SKM-1 (cell line): ENCODE data around the gene PPM1H.

Experiments
- DNase-seq: peaks from one replicate; lab custom pipeline; 2025; ENCODE audit not compliant: unreplicated experiment; lab: John Stamatoyannopoulos, UW

The PPM1H gene

DNA sequence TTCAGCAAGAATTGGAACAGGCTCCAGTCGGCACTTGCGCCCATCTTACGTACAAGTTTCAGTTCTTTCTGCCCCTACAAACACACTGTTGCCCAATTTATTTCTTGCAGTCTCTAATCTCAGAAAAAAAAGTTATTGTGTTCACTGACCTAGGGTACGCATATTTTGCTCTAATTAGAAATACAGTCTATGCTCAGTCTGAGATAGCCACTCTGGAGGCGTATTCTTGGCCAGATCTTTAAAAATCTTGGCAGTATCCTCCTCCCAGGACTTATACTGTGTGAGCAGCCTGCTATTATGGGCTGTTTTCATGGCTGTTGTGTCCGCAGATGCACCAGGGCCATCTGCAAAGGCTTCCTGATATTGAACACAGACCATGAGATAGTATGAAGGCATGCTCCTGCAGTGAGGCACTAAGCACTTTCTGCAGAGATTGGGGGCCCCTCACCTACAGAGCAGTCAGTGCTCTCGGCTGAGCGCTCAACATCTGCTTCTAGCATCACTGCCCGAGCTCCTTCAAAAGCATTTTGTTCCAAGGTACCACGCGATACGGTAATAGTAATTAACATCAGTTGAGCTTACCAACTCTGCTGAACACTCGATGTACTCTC lies 57.9 kb downstream of the PPM1H start:
- no peak for DNase-seq

DNA sequence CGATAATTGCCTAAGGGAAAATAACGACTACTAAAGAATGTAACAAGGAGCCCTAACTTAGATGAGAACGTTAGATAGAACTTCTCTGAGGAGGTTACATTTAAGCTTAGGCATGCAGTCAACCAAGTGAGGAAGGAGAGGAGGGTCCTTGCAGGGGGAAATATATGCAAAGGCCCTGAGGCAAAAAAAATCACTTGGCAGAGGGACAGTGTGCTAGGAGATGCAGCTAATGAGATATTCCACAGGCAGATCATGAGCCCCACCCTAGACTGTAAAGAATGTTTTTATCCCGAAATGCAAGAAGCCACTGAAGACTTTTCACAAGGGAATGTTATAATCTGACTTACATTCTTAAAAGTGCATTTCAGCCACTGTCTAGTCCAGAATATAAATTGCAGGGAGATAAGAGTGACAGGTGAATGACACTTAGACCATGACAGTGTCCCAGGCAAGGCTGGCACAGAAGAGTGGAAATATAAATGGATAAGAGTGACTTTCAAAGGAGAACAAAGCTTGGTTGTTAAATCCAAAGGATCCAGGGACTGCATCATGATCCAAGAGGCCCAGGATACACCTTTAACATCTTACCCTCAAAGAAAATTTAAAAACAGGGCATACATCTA lies 61.0 kb downstream of the PPM1H start:
- no peak for DNase-seq

DNA sequence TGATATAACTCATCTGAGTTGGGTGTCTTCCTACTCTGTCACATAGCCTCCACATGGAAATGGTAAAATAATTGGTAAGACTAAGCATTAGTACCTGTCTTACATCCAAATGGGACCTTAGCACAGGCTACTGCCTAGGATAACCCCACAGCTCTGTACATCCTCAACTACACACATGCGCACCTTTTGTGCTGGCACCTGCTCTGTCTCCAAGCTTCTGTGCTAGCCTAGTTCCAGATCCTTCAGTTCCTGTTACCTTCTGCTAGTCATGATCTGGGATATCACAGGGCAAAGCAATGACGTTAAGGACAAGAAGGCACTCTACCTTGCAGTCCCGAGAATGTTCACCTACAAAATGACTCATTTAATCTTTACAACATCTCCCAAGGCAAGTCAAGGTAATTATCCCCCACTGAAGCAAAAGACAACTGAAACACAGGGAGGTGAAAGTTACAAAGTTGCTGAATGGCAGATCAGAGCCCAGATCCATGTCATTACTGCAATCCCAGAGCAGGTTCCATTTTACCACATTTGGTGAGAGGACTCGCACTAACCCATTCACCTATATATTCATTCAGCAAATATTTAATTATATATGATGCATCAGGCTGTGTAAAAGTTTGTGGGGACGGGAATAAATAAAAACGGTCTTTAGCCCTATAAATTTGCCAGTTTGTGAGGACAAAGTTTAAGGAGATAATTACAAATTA lies 61.7 kb downstream of the PPM1H start:
- no peak for DNase-seq

DNA sequence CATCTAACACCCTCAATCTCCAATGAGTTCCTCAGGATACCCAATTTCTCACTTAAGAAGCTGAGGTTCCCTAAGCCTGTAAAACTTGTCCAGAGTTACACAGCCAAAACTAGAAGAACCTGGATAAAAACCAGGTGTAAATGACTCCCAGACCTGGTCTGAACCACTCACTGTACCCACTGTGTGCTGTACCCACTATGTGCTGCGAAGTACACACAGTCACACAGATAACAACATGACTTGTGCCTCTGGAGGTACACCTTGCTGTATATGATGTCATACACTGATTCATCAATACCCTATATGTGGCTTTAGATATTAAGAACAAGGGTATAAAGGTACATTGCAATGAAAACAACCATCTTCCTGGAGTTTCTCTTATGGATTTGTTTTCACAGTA lies 66.1 kb downstream of the PPM1H start:
- no peak for DNase-seq

DNA sequence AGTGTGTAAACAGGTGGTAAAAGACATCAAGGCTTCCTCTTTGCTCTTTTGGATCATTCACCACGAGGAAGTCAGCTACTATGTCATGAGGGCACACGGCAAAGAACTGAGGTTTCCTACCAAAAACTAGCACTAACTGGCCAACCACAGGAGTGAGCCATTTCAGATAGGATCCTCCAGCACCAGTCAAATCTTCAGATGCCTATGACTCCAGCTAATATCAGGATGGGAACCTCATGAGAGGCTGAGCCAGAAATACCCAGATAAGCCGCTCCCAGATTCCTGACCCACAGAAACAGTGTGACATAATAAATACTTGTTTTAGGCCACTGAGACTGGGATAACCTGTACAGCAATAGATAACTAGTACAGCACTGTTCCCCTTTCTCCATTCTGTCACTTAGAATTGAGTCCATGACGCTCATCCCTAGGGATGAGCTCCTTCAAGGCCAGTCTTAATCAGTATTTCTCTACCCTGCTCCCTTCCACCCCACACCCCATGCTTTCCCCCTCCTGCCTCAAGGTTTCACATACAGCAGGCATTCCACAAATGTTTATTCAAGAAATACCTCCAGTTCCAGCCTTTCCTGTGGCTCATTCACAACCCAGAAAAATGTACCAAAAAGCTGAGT lies 68.4 kb downstream of the PPM1H start:
- DNase-seq = no peak

DNA sequence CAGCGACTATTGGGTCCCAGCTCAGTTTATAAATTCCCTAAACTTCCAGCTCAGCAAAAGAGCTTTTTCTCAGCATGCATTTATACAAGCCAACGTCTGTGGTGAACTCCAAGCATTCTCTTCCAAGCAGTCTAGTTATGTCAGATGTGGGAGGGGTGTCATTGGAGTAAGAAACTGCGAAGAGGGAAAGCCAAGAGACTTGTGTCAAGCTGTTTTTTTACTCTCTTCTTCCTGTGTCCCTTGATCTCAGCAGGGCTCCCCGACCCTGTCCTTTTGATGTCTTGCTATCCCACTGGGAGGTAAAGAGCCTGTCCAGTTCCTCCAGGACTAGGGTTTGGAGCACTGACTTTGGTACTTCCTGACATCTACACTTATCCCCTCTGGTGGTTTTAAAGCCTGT lies 69.0 kb downstream of the PPM1H start:
- DNase-seq = no peak

DNA sequence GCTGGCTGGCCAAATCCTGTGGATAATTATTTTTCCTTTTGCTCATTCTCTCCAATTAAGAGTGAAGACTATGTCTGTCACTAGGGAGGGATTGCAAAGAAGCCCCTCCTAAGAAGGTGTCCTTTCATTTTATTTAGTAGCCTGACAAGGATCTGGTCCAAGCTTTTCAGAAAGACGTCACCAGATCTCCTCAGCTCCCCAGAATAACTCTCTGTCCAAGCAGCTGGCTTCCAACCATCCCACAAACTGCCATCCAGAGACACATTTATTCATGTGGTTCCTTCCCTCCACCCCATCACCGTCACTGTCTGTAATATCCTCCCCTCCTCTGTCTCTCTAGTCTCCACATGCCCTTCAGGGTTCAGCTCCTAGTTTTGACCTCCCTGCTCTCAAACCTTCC lies 69.9 kb downstream of the PPM1H start:
- DNase-seq = no peak

DNA sequence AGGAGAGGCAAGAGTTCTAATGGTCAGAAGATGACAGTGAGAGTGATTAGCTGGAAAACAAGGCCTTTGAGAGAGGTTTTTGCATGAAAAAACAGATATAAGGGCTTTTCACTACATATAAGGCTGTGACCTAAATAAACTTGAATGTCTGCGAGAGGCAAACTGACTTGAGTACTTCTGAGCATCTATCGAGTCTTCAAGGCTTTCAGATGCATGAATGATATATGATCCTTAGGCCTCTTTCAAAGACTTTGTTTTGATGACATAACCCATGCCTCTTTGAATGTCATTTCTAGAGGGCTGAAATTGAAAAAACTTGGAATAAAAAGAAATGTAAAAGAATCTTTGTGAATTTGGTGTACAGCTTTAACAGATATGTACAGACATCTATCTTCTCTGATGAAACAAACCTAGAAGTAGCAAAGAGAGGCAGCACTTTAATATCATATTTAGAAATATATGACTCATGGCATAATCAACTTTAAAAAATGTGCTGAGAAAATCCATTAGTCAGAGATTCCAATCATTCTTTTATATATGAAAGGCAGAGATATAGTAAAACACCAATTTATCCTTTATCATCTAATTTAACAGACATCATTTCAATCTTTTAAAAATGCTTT lies 72.6 kb downstream of the PPM1H start:
- DNase-seq = no peak

DNA sequence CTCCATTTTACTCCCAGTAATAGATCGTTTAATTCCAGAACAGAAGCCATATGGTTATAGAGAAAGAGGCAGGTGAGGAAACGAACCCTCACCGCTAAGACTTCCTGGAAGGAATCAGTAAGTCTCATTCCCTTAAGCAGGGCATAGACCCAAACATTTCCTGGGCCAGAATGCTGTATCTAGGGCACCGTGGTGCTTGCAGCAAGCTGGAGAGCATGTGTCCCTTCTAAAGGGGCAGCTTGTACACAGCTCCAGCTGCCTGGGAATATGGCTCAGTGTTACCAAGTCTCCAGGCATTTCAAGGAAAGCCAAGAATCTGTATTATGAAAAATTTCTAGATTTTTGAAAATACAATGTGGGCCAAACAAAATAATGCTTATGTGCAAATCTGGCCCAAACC lies 73.4 kb downstream of the PPM1H start:
- DNase-seq = no peak

DNA sequence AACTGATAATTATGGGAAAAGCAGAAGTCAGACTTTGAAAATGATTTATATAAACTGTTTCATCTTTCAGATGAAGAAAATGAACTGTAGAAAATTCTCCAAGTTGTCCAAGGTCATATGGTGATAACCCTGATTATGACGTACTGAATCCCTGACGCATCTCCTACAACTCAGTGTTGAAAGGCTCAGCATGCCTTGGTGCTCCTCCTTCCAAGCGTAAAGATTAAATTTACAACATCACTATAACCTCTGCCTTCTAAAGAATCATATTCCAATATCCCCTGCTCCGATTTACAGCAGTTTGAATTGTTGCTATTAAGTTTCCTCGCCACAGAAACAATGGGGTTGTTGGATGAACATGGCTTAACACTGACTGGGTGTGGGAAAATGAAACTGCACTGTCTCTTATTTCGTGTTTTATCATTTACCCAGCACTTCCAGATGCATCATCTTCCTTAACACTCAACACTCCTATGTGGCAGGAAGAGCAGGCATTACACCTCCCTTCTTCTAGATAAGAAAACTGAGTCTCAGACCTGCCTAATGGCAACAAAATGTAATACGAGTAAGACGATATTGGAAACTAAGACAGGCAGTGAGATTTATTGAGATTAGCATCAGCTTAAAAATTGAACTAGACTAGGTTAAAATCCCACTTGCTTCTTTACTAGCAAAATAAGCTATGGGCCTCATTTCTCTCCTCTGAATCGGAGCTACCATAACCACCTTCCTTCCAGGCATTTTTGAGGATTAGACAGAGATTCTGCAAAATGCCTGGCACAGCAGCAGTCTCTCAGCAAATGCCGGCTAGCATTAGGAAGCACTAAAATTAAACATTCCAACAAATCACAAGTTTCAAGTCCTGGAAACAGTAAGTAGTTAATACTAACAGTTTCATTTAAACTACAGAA lies 74.2 kb downstream of the PPM1H start:
- DNase-seq = no peak

DNA sequence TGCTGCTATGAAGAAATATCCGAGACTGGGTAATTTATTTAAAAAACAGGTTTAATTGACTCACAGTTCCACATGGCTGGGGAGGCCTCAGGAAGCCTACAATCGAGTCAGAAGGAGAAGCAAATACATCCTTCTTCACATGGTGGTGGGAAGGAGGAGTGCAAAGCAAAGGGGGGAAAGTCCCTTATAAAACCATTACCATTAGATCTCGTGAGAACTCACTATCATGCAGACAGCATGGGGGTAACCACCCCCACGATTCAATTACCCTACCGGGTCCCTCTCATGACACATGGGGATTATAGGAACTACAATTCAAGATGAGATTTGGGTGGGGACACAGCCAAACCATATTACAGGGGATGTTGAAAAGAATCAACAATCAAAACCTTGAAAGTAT lies 74.9 kb downstream of the PPM1H start:
- DNase-seq = no peak

DNA sequence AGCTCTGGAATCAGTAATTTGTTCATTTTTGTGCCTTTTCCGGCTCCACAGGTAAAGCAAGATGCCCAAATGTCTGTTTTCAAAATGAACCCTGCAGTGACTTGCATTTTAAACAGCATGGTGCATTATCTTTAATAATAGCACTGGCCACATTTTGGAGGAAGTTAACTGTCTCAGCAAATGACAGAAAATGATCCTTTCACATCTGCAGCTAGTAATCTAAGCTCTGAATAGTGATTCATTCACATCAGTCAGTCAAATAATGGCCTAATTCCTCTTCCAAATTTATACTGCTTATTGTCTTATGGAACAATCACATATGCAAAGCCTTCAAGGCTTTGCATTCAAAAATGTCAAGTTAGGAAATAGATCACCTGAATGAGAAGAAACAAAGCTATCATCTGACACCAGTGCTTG lies 75.6 kb downstream of the PPM1H start:
- no peak for DNase-seq

DNA sequence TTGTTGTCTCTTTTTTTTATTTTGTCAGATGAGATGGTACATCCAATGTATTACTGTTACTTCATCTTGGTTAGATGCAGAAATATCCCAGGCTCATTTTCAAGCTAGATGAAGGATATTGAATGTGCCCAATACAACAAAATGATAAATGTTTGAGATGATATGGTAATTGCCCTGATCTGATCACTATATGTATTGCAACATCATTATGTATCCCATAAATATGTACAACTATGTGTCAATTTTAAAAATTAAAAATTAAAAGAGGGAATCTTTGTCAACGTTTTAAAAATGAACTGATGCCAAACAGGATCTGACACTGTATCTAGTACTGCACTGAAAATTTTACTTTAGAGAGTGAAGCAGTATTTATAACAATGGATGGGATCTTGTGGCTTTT lies 78.5 kb downstream of the PPM1H start:
- no peak for DNase-seq

DNA sequence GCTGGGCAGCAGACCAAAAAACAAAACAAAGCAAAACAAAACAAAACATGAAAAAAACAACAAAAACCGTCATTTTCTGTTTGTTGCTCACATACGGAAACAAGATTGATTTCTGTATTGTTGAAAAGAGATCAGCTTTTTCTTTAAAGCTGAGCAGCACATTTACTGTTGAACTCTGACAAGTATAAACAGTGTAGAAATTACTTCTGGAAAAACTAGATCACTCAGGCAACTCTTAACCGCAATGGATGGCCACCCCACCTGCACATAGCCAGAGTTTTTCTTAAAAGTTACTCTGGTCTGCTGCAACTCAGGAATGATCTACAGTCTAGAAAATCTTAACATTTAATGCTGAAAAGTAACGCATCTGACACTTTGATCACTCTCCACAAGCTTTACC lies 80.9 kb downstream of the PPM1H start:
- DNase-seq = no peak

DNA sequence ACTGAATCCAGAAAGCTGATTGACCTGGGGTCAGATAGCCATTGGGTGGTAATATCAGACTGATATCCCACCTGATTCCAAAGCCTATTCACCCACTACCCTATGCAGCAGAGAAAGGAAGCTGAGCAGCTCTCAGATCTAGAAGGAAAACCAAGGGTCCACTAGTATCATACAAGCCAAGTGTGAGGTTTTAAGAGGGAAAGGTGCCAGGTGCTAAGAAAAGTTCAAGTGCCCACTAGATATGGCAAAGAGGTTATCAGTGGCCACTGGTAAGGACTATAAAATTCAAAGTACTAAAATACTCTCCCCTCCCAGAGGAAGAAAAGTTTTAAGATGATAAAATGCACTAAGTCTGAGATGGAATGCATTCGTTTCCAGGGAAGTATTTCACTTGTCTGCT lies 85.6 kb downstream of the PPM1H start:
- DNase-seq = no peak

DNA sequence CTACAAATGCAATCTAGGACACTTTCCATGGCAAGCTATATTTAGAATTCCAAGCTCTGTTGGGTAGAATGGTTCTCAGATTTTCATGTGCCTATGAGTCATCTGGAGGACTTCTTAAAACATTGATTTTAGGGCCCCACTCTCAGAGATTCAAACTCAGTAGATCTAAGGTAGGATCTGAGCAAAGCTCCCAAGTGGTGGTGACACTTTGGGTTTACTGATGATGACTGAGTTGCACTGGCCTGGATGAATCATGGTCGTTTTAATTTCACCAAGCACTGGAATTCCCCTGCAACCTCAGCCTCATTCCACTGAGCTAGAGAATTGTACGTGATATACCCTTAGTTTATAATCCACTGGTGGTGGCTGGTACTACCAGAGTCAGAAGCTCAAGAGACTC lies 86.5 kb downstream of the PPM1H start:
- DNase-seq = no peak

DNA sequence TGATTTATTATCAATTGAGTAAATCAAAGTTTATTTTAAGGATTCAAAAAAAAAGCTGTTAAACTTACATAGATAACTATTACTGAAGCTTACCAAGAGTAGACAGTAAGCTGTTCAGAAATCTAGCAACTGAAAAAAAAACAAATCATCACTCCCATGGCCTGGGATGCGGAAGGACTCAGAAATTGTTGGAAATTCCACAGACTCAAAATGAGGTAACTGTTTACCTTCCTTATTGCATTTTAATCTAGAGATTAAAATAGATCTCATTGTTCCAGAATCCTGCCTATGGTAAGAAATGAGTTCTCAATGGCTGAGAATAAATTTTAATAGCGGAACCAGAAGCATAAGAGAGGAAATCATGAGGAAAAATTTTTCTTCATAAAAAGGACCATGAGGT lies 87.2 kb downstream of the PPM1H start:
- DNase-seq = no peak

DNA sequence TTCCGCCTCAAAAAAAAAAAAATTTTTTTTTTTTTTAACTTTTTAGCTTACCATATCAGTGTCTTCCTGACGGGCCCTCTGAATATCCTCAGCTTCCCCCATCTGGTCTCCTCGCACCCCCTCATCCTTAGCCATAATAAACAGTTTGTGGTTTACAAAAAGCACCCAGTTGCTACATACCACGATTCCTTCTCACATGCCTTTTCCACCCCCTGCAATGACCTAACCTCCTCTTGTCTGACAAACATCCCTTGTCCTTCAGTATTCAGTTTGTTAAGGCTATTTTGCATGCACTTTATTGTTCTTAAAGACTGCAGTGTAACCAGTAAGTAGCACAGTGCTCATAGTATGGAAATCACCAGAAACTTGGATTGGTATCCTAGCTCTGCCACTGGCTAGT lies 88.5 kb downstream of the PPM1H start:
- no peak for DNase-seq

DNA sequence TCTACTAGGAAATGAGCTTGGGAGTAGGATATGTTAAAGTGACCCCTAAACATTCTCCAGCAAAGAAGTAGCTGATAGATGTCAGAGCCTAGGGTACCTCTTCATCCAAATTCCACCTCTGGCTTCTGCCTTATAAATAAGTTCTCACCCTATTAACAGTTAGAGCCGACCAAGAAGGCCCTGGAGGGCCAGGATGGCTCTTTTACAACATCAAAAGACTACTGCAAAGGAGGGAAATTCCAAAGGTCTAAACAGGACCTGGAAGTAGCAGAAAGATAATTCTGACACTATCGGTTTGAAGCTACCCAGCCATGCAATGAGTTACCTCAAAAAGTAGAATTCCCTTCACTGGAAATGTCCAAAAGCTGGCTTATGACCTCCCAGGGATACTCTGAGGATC lies 90.0 kb downstream of the PPM1H start:
- DNase-seq = no peak

DNA sequence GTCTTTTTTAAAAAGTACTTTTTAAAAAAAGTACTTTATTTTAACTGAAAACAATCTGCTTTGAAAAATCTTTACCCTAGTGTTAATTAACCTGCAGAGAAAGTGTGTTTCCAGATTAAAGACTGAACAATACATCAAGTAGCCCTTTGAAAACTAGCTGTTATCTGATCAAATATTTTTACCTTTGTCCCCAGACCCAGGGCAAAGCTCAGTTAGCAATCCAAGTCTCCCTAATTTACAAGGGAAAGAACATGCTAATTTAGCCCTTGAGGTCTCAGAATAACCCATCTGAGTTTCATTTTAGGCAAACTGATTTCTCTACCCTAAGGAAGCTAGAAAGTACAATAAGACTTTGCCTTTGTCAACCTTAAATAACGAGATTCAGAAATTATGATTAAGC lies 91.2 kb downstream of the PPM1H start:
- DNase-seq = no peak

DNA sequence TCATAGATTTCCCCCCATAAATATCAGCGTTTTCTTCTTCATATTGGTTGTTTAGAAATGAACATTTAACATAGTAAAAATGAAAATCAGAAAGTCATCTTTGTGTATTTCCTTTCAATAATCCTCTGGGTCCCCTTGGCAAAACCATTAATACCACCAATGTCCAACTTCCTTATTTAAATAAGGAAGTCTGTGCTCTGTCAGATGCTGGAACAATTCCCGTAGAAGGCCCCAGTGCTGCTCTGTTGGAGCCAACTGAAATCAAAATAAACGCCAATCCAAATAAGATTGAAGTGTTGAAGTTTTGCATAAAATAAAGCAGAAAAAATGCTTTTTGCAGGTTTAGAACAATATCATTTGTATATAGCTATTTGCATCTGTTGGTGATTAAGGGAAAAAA lies 93.1 kb downstream of the PPM1H start:
- DNase-seq = no peak
